Measurements from ENCODE around the gene ZNF582.
A peak's percentile ranks its signal among the peaks of the same experiment; 100 is the strongest.

The ZNF582 gene

DNA sequence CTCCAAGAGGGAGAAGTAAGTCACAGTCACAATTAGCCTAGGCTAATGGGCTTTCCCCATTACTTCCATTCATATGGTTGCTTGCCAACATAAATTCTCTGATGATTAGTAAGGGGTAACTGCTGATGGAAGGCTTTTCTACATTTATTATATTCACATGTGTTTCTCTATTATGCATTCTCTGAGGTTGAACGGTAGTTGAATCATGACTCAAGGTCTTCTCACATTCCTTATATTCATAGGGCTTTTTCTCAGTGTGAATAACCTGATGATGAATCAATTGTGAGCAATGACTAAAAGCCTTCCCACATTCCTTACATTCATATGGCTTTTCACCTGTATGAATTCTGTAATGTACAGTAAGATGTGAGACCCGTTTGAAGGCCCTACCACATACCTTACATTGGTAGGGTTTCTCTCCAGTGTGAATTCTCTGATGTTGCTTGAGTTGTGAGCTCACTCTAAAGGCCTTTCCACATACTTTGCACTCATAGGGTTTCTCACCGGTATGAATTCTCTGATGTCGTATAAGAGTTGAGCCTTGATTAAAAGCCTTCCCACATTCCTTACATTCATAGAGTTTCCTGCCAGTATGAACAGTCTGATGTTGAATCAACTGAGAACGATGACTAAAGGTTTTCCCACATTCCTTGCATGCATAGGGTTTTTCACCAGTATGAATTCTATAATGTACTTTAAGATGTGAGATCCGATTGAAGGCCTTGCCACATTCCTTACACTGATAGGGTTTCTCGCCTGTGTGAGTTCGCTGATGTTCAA is 9.3 kb downstream of the ZNF582 start:
- Histone ChIP-seq H3K9me3 (replicated peaks; ENCODE audit: low read length) (peaks cover 12% of the 10 kb centered on the region), H3K36me3 (ENCODE audit: insufficient read depth, low read length) (peaks cover 2% of the 10 kb centered on the region), H3K9ac (ENCODE audit: low read depth, low read length) (no peak overlapping the region), H3K27me3 (ENCODE audit: control insufficient read depth, insufficient read depth, low read length) (no peaks in the 10 kb centered on the region), H3K4me2 (ENCODE audit: low read length) (no peak overlapping the region), H3K4me3 (ENCODE audit: low read length) (no peak overlapping the region), H3K4me1 (ENCODE audit: control insufficient read depth, insufficient read depth, low read length) (no peaks in the 10 kb centered on the region)

DNA sequence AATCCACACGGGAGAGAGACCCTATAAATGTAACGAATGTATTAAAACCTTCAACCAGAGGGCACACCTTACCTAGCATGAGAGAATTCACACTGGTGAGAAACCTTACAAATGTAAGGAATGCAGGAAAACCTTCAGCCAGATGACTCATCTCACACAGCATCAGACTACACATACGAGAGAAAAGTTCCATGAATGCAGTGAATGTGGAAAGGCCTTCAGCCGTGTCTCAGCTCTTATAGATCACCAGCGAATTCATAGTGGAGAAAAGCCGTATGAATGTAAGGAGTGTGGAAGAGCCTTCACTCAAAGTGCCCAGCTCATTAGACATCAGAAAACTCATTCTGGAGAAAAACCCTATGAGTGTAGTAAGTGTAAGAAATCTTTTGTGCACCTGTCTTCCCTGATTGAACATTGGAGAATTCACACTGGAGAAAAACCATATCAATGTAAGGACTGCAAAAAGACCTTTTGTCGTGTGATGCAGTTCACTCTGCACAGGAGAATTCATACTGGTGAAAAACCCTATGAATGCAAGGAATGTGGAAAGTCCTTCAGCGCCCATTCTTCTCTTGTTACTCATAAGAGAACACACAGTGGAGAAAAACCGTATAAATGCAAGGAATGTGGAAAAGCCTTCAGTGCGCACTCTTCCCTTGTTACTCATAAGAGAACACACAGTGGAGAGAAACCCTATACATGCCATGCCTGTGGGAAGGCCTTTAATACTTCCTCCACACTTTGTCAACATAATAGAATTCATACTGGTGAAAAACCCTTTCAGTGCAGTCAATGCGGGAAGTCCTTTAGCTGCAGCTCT is 16.0 kb downstream of the ZNF582 start:
- H3K36me3 ChIP-seq (ENCODE audit: insufficient read depth, low read length) = peaks cover 65% of the 10 kb centered on the region
- no peaks in the 10 kb centered on the region for H3K4me1 ChIP-seq (ENCODE audit: control insufficient read depth, insufficient read depth, low read length)
- H3K9me3 ChIP-seq (replicated peaks; ENCODE audit: low read length) = peaks cover 49% of the 10 kb centered on the region
- no peaks in the 10 kb centered on the region for H3K27me3 ChIP-seq (ENCODE audit: control insufficient read depth, insufficient read depth, low read length)
- H3K4me2 ChIP-seq (ENCODE audit: low read length) = no peak overlapping the region
- no peak overlapping the region for H3K4me3 ChIP-seq (ENCODE audit: low read length)
- no peak overlapping the region for H3K9ac ChIP-seq (ENCODE audit: low read depth, low read length)

DNA sequence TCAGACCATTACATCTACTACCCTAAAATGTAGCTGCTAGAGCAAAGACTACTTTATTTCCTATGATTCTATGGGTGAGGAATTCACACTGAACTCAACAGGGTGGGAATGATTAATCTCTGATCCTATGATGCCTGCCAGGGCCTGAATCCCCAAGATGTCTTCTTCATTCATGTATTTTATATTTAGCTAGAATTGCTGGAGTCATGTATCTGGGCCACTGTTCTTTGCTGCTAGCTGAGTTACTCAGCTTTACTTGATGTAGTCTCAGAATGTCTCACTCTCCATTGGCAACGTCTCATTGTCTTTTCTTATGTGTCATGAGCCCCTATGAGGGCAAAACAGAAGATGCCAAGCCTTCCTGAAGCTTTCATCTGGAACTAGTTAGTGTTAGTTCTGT is 21.1 kb downstream of the ZNF582 start:
- H3K4me1 ChIP-seq (ENCODE audit: control insufficient read depth, insufficient read depth, low read length) = peaks cover 9% of the 10 kb centered on the region
- H3K4me3 ChIP-seq (ENCODE audit: low read length) = no peak overlapping the region
- no peaks in the 10 kb centered on the region for H3K27me3 ChIP-seq (ENCODE audit: control insufficient read depth, insufficient read depth, low read length)
- no peak overlapping the region for H3K4me2 ChIP-seq (ENCODE audit: low read length)
- no peak overlapping the region for H3K9ac ChIP-seq (ENCODE audit: low read depth, low read length)
- H3K36me3 ChIP-seq (ENCODE audit: insufficient read depth, low read length) = peaks cover 73% of the 10 kb centered on the region
- peaks cover 41% of the 10 kb centered on the region for H3K9me3 ChIP-seq (replicated peaks; ENCODE audit: low read length)

DNA sequence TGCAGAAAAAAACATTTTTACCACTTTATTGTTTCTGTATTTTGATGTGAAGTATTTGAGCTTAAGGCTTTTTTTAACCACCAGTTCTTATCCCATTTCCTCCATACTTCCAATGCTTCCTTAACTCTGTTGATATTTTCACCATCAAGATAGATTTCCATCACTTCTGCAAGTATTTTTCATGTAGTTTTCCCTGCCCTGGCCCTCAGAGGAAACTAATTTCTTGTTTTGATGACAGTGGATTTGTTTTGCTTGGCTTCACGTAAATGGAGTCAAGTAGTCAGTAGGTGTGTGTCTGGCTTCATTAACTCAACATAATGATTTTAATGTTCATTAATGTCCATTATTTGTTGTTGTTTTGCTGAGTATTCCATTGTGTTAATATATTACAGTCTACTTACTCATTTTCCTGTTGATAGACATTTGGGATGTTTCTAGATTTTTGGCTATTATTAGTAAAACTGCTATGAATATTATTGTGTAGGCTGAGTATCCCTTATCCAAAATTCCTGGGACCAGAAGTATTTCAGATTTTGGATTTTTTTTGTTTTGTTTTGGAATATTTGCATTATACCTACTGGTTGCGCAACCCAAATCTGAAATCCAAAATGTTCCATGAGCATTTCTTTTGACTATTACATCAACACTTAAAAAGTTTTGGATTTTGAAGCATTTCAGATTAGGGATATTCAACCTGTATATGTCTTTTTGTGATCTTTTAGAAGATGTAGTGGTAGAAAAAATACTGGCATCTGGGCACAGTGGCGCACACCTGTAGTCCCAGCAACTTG is 23.3 kb downstream of the ZNF582 start:
- Histone ChIP-seq H3K4me3 (ENCODE audit: low read length) (no peak overlapping the region), H3K36me3 (ENCODE audit: insufficient read depth, low read length) (peaks cover 51% of the 10 kb centered on the region), H3K9me3 (replicated peaks; ENCODE audit: low read length) (peaks cover 24% of the 10 kb centered on the region), H3K9ac (ENCODE audit: low read depth, low read length) (no peak overlapping the region), H3K4me1 (ENCODE audit: control insufficient read depth, insufficient read depth, low read length) (peaks cover 9% of the 10 kb centered on the region), H3K27me3 (ENCODE audit: control insufficient read depth, insufficient read depth, low read length) (no peaks in the 10 kb centered on the region), H3K4me2 (ENCODE audit: low read length) (no peak overlapping the region)

DNA sequence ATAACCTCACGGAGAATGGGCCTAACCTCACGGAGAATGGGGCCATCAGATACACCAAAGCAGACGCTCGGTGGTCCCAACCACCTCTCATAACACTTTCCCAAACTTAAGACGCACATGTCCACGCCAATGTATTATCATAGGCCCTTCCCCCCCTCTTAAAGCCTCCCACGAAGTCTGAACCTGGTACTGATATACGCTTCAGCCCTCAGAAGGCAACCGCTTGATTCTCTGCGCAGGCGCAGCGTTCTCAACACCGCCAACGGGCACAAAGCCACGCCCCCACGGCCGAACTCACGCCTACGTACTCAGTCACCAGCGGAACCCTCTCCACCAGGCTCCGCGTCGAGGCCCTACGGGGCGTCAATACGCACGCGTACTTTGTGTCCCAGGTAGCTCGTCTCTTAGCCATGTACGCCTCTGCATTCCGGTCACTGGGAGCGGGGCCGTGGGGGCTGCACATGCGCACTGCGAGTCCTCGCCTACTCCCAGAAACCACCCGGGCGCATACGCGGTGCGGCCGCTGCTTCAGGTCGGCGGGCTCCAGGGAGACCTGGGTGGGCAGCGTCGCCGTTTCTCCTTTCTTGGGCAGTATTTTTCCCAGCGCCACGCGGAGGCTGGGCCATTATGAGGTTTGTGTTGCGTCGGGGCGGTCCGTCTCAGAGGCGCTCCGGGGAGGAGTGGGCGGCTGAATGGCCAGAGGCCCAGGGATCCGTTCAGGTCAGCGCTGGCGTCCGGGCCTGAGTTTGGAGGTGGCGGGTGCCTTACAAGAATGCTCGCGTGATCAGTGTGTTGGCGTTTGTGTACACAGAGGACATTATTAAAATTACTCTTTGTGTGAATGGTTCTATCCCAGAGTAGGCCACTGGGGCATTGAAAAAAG is 25.3 kb downstream of the ZNF582 start:
- Histone ChIP-seq H3K9me3 (replicated peaks; ENCODE audit: low read length) (peaks cover 7% of the 10 kb centered on the region), H3K36me3 (ENCODE audit: insufficient read depth, low read length) (peaks cover 31% of the 10 kb centered on the region), H3K4me1 (ENCODE audit: control insufficient read depth, insufficient read depth, low read length) (peaks cover 9% of the 10 kb centered on the region), H3K9ac (ENCODE audit: low read depth, low read length) (peak overlapping the region; percentile 89), H3K4me3 (ENCODE audit: low read length) (peak overlapping the region; percentile 84), H3K4me2 (ENCODE audit: low read length) (peak overlapping the region; percentile 95), H3K27me3 (ENCODE audit: control insufficient read depth, insufficient read depth, low read length) (no peaks in the 10 kb centered on the region)

DNA sequence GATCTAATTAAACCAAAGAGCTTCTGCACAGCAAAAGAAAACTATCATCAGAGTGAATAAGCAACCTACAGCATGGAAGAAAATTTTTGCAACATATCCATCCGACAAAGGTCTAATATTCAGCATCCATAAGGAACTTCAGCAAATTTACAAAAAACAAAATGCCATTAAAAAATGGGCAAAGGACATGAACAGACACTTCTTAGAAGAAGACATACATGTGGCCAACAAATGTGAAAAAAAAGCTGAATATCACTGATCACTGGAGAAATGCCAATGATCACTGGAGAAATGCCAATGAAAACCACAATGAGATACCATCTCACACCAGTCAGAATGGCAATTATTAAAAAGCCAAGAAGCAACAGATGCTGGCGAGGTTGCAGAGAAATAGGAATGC is 32.5 kb downstream of the ZNF582 start:
- Histone ChIP-seq H3K27me3 (ENCODE audit: control insufficient read depth, insufficient read depth, low read length) (no peaks in the 10 kb centered on the region), H3K4me3 (ENCODE audit: low read length) (no peak overlapping the region), H3K4me1 (ENCODE audit: control insufficient read depth, insufficient read depth, low read length) (no peaks in the 10 kb centered on the region), H3K36me3 (ENCODE audit: insufficient read depth, low read length) (no peaks in the 10 kb centered on the region), H3K9me3 (replicated peaks; ENCODE audit: low read length) (peaks cover 3% of the 10 kb centered on the region), H3K9ac (ENCODE audit: low read depth, low read length) (no peak overlapping the region), H3K4me2 (ENCODE audit: low read length) (no peak overlapping the region)

DNA sequence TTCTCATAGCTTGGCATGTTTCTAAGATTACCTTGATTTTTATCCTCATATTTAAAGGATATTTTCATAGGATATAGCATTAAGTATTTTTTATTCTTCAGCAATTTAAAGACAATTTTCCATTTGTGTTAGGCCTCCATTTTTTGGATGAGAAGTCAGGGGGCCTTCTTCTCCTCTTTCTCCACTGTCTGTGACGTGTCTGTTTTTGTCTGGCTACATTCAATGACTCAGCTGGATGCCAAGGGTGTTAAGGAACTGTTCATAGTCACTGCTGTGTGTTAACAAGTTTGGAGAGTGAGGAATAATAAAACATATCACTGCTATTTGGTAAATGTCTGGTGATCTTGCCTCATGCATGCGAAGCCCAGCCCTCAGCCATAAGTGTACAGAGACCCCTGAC is 36.4 kb downstream of the ZNF582 start:
- H3K9me3 ChIP-seq (replicated peaks; ENCODE audit: low read length) = peaks cover 3% of the 10 kb centered on the region
- H3K4me3 ChIP-seq (ENCODE audit: low read length) = no peak overlapping the region
- H3K36me3 ChIP-seq (ENCODE audit: insufficient read depth, low read length) = no peaks in the 10 kb centered on the region
- no peaks in the 10 kb centered on the region for H3K27me3 ChIP-seq (ENCODE audit: control insufficient read depth, insufficient read depth, low read length)
- H3K4me2 ChIP-seq (ENCODE audit: low read length) = no peak overlapping the region
- H3K4me1 ChIP-seq (ENCODE audit: control insufficient read depth, insufficient read depth, low read length) = no peaks in the 10 kb centered on the region
- no peak overlapping the region for H3K9ac ChIP-seq (ENCODE audit: low read depth, low read length)

DNA sequence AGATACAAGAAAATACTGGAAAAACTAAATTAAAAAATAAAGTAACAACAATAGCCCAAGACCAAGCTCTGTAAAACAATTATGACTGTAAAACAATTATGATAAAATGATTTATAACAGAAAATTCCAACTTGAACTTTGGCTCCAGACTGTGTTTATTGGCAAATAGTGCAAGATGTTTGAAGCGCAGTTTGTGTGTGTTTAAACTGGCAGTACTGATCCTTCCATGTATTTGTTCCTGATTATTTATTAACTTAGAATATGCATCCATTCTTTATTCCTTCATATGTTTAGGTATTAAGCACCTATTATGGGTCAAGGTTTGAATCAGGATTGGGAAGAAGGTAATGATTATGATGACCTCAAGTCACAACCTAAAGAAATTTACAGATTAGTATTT is 37.8 kb downstream of the ZNF582 start:
- peaks cover 3% of the 10 kb centered on the region for H3K9me3 ChIP-seq (replicated peaks; ENCODE audit: low read length)
- H3K4me2 ChIP-seq (ENCODE audit: low read length) = no peak overlapping the region
- no peaks in the 10 kb centered on the region for H3K36me3 ChIP-seq (ENCODE audit: insufficient read depth, low read length)
- no peak overlapping the region for H3K4me3 ChIP-seq (ENCODE audit: low read length)
- no peaks in the 10 kb centered on the region for H3K27me3 ChIP-seq (ENCODE audit: control insufficient read depth, insufficient read depth, low read length)
- no peaks in the 10 kb centered on the region for H3K4me1 ChIP-seq (ENCODE audit: control insufficient read depth, insufficient read depth, low read length)
- no peak overlapping the region for H3K9ac ChIP-seq (ENCODE audit: low read depth, low read length)

DNA sequence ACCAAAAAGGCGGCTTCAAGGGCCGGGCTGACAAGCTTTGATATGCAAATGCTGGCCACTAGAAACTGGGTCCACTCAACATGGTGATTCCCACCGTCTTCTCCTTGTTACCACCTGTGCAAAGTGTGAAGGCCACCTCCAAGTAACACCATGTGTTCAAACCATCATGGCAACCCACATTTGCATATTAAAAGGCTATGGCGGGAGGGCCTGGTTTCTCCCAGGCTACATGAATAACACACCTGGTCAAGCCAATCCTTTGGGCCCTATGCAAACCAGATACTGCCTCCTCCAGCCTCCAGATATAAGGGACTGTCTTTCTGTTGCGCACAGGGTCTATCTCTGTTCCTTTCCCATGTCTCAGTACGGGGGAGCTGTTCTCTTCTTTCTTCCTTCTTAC is 42.1 kb downstream of the ZNF582 start:
- Histone ChIP-seq H3K27me3 (ENCODE audit: control insufficient read depth, insufficient read depth, low read length) (no peaks in the 10 kb centered on the region), H3K36me3 (ENCODE audit: insufficient read depth, low read length) (no peaks in the 10 kb centered on the region), H3K9me3 (replicated peaks; ENCODE audit: low read length) (no peaks in the 10 kb centered on the region), H3K9ac (ENCODE audit: low read depth, low read length) (no peak overlapping the region), H3K4me3 (ENCODE audit: low read length) (no peak overlapping the region), H3K4me2 (ENCODE audit: low read length) (no peak overlapping the region), H3K4me1 (ENCODE audit: control insufficient read depth, insufficient read depth, low read length) (no peaks in the 10 kb centered on the region)

DNA sequence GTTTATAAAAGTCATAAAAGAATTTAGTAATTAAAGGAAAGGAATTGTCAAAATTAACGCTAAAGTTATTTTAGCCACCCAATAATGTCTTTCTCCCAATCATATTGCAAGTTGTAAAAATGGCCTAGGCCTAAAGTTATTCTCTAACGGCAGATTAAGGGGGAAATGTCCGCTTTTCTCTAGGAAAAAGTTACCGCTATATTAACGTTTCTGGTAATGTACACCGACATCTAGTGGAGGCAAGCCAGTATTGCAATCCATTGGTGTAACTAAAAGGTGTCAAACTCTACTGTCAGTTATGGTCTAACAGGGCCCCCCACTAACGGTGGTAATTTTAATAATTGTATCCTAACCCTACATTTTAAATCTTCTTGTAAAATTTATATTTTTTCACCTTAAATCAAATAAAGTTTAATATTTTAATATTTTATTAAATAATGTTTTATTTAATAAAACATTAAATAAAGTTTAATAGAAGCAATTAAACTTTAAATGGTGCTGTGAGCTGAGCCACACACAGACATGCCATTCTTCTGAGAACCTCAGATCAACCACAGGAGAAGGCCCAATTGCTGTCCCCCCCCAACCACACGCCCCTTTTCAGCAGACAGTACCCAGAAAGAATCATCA is 42.8 kb downstream of the ZNF582 start:
- H3K27me3 ChIP-seq (ENCODE audit: control insufficient read depth, insufficient read depth, low read length) = no peaks in the 10 kb centered on the region
- H3K4me2 ChIP-seq (ENCODE audit: low read length) = no peak overlapping the region
- H3K9me3 ChIP-seq (replicated peaks; ENCODE audit: low read length) = no peaks in the 10 kb centered on the region
- H3K36me3 ChIP-seq (ENCODE audit: insufficient read depth, low read length) = no peaks in the 10 kb centered on the region
- H3K4me3 ChIP-seq (ENCODE audit: low read length) = no peak overlapping the region
- H3K4me1 ChIP-seq (ENCODE audit: control insufficient read depth, insufficient read depth, low read length) = no peaks in the 10 kb centered on the region
- H3K9ac ChIP-seq (ENCODE audit: low read depth, low read length) = no peak overlapping the region
